NCI-H2081 (cell line): ENCODE data around the gene SLC22A3.
"Not testable (repeated sequence)": the region's sequence is repeated elsewhere in the genome, so short reads cannot be mapped to it uniquely, and the experiment has no call there.

Experiments
- DNase-seq, 2 experiments: peaks; one replicate each; lab custom pipeline; 2025; lab: John Stamatoyannopoulos, UW

Gene SLC22A3

GRCh38 chr6:160442151-160442550, 94.0 kb downstream of the SLC22A3 start:
- DNase-seq = no peak

GRCh38 chr6:160445130-160445529, 97.0 kb downstream of the SLC22A3 start:
- no peak for DNase-seq

GRCh38 chr6:160447350-160447749, 99.2 kb downstream of the SLC22A3 start:
- DNase-seq = no peak

GRCh38 chr6:160449787-160450186, 101.6 kb downstream of the SLC22A3 start:
- not testable (repeated sequence) for DNase-seq

GRCh38 chr6:160450849-160451248, 102.7 kb downstream of the SLC22A3 start:
- DNase-seq = no peak

GRCh38 chr6:160454303-160454702, 106.1 kb downstream of the SLC22A3 start:
- no peak for DNase-seq

GRCh38 chr6:160455081-160455480, 106.9 kb downstream of the SLC22A3 start:
- DNase-seq = no peak

- peak; percentile 24 to 28 for DNase-seq
Observed at GRCh38 chr6:160455541-160456213, 107.5 kb downstream of the SLC22A3 start.

- no peak for DNase-seq
Observed at GRCh38 chr6:160456214-160456546, 108.0 kb downstream of the SLC22A3 start.

GRCh38 chr6:160457823-160458222, 109.6 kb downstream of the SLC22A3 start:
- no peak for DNase-seq

- no peak for DNase-seq
Observed at GRCh38 chr6:160461641-160462040, 113.5 kb downstream of the SLC22A3 start.

- no peak for DNase-seq
Observed at GRCh38 chr6:160462116-160462515, 113.9 kb downstream of the SLC22A3 start.

GRCh38 chr6:160462551-160463109, 114.5 kb downstream of the SLC22A3 start:
- DNase-seq = no peak

- DNase-seq = no peak
Observed at GRCh38 chr6:160464744-160465143, 116.6 kb downstream of the SLC22A3 start.

GRCh38 chr6:160467261-160467871, 119.2 kb downstream of the SLC22A3 start:
- DNase-seq = not testable (repeated sequence)

GRCh38 chr6:160469153-160469552, 121.0 kb downstream of the SLC22A3 start:
- no peak for DNase-seq

GRCh38 chr6:160476056-160476455, 127.9 kb downstream of the SLC22A3 start:
- DNase-seq = not testable (repeated sequence)

- not testable (repeated sequence) for DNase-seq
Observed at GRCh38 chr6:160477072-160477471, 128.9 kb downstream of the SLC22A3 start.

- DNase-seq = no peak
Observed at GRCh38 chr6:160477901-160478300, 129.7 kb downstream of the SLC22A3 start.

GRCh38 chr6:160487116-160487515, 138.9 kb downstream of the SLC22A3 start:
- DNase-seq = no peak

GRCh38 chr6:160489091-160489490, 140.9 kb downstream of the SLC22A3 start:
- no peak for DNase-seq

- no peak for DNase-seq
Observed at GRCh38 chr6:160494576-160494975, 146.4 kb downstream of the SLC22A3 start.

GRCh38 chr6:160500639-160501038, 152.5 kb downstream of the SLC22A3 start:
- no peak for DNase-seq
